Neural cell (in vitro differentiated cells): Measurements from ENCODE around the gene ZBTB7B.

ENCODE experiments used
- CTCF ChIP-seq: fragments of 450-650 bp; IDR thresholded peaks from 2 replicates; pipeline ENCODE4 v1.5.1; 2014; ENCODE audit warnings: antibody characterized with exemption, mild to moderate bottlenecking, moderate library complexity; ENCODE audit not compliant: poor library complexity, severe bottlenecking
- EP300 ChIP-seq: fragments of 450-650 bp; conservative IDR thresholded peaks from 2 replicates; pipeline ENCODE4 v1.6.1; 2014; ENCODE audit warnings: antibody characterized with exemption, mild to moderate bottlenecking, moderate library complexity; ENCODE audit not compliant: poor library complexity, severe bottlenecking
- EZH2 ChIP-seq: fragments of 200-600, 300-800 bp; shearing (Covaris generic), sonication (generic); IDR thresholded peaks from 2 replicates; pipeline ENCODE4 v1.6.1; 2014; ENCODE audit warnings: antibody characterized with exemption, low read length, borderline replicate concordance, mild to moderate bottlenecking; ENCODE audit not compliant: insufficient read depth, poor library complexity, severe bottlenecking
- MXI1 ChIP-seq: fragments of 450-650 bp; conservative IDR thresholded peaks from 2 replicates; pipeline ENCODE4 v1.6.1; 2014; ENCODE audit warnings: antibody characterized with exemption, mild to moderate bottlenecking; ENCODE audit not compliant: poor library complexity, severe bottlenecking
- POLR2AphosphoS5 ChIP-seq: IDR thresholded peaks from 2 replicates; pipeline ENCODE4 v1.6.1; 2012
- RAD21 ChIP-seq: fragments of 450-650 bp; conservative IDR thresholded peaks from 2 replicates; pipeline ENCODE4 v1.6.1; 2014; ENCODE audit warnings: antibody characterized with exemption, mild to moderate bottlenecking, moderate library complexity
- REST ChIP-seq: IDR thresholded peaks from 2 replicates; pipeline ENCODE4 v1.6.1; 2012; ENCODE audit warnings: borderline replicate concordance
- TAF1 ChIP-seq: IDR thresholded peaks from 2 replicates; pipeline ENCODE4 v1.6.1; 2012; ENCODE audit warnings: low read depth

- TF ChIP-seq EZH2 (no peak), CTCF (no peak), RAD21 (no peak), MXI1 (no peak), REST (no peak), TAF1 (no peak), EP300 (no peak), POLR2AphosphoS5 (no peak)
Measured at GRCh38 chr1:155039308-155039669, 36.7 kb downstream of the ZBTB7B start.
